ENCODE measurements around the gene CSTF2. TPM values are rescaled to one million over a fixed set of nuclear protein-coding genes. Genes with fewer than 3 reads are reported as not detected.
"Not testable (repeated sequence)": the region's sequence is repeated elsewhere in the genome, so short reads cannot be mapped to it uniquely, and the experiment has no call there.

The CSTF2 gene
- total RNA-seq, result 24.9 and 41.0 TPM in 2 replicates

DNA sequence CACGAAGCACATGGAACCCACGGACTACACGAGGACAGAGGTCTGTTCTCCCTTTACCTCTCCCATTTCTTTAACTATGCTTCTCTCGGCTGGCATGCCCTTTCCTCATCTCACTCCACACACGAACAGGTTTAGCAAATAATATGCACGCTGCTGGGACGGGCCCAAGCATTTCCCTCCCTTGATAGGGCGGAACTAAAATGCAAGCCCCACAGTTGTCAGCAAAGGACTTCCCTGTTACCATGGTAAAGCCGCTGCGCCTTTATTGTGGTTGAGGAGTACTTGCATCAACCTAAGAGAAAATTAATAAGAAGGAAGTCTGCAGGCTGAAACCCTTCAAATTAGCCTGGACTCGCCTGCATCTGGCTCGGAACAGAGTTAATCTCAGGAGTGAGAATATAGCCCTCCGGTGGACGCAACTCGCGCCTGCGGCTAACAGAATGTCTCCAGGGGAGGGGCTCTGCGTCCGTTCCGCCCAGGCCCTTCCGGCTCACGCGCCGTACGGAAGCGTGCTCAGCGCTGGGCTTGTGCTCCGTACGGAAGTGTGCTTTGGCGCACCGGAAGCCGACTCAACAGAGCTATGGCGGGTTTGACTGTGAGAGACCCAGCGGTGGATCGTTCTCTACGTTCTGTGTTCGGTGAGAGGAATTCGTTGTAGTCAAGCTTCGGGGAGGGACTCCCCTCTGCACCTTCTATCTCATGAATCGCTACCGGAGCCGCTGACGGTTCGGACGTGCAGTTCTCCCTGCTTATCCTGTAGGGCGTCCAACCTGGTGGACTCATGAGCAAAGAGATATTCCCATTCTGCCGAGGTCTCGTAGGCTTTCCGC is at the start of gene CSTF2:
Gene CSTF2 (plus strand): TSS at position 555 of the 830 bp plus-strand sequence. CDS start 26 bp downstream, at position 581.
- peak; percentile 58 for DNase-seq (ENCODE audit: low read depth, low spot score)

DNA sequence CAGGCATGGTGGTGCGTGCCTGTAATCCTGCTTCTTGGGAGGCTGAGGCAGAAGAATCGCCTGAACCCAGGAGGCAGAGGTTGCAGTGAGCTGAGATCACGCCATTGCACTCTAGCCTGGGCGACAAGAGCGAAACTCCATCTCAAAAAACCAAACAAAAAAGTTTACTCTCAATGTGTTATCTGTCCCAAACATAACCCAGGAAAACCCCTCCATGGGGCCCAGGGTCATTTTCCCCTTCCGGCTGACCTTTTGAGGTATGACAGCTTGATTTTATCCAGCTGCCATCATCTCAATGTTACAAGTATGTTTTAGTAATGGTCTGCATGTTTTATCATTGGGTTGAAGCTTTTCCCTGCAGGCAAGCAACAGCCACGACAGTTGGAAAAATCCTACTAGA is 23.8 kb upstream of the CSTF2 start:
- not testable (repeated sequence) for DNase-seq (ENCODE audit: low read depth, low spot score)

- DNase-seq (ENCODE audit: low read depth, low spot score), result no peak
These were observed 22.8 kb upstream of the CSTF2 start for GRCh38 chrX:100797359-100797758.

GRCh38 chrX:100798484-100799214 is 21.5 kb upstream of the CSTF2 start:
- no peak for DNase-seq (ENCODE audit: low read depth, low spot score)

- no peak for DNase-seq (ENCODE audit: low read depth, low spot score)
These were observed 17.3 kb upstream of the CSTF2 start for GRCh38 chrX:100802843-100803242.

GRCh38 chrX:100804780-100805179 is 15.4 kb upstream of the CSTF2 start:
- DNase-seq (ENCODE audit: low read depth, low spot score), result no peak

- DNase-seq (ENCODE audit: low read depth, low spot score), result not testable (repeated sequence)
These were observed 11.9 kb upstream of the CSTF2 start for GRCh38 chrX:100808265-100808664.

- DNase-seq (ENCODE audit: low read depth, low spot score), result no peak
These were observed 7.7 kb upstream of the CSTF2 start for GRCh38 chrX:100812216-100813158.

DNA sequence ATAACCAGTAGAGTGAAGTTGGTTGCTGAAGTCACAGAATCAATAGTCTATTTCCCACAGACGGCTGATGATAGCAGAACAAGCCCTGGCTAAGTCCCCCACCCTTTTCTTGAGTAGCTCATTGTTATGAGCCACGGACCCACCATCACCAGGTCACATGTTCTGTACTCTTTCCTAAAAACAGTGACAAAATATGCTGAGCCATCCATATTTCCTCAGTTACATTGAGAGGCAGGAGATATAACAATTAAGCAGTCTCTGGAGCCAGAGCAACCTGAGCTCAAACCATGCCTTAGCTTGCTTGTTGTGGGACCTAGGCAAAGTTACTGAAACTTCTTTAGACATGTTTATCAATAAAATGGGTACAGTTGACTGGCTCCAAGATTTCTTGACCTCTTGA is 2.9 kb upstream of the CSTF2 start:
- DNase-seq (ENCODE audit: low read depth, low spot score), result no peak

DNA sequence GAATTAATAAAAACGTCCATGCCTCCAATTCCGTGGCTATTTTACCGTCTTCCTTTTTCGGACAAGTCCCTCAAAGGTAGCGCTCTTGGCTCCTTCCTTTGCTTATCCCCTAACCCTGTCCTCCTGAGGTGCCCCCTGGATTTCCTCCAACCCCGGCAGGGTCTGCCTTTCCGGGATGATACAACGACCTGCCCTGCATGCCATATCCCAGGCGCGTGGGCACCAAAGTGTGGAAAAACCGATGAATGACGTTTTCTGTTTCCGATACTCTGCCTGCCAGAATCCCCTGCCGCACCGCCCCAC is 706 bp upstream of the CSTF2 start:
- DNase-seq (ENCODE audit: low read depth, low spot score), result no peak

DNA sequence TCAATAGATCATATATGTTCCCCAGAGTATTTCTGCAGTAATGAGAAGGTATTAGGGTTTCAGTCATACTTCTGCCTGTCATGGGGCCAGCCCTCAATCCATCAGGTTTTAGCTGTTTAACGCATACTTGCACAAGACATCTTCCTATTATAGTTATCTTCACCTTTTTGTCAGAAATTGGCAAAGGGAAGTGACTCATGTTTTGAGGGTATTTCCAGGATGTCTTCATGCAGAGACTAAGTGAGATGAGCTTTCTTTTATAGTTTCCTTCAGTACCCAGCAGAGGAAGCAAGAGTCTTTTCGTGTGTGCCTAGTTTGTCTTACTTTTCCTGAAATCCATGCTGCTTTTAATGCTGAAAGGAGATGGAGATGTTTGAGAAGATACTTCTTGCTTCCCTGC is 9.5 kb downstream of the CSTF2 start:
- DNase-seq (ENCODE audit: low read depth, low spot score), result no peak

GRCh38 chrX:100830143-100830542 is 10.0 kb downstream of the CSTF2 start:
- no peak for DNase-seq (ENCODE audit: low read depth, low spot score)

- DNase-seq (ENCODE audit: low read depth, low spot score), result no peak
These were observed 10.4 kb downstream of the CSTF2 start for GRCh38 chrX:100830547-100830946.

DNA sequence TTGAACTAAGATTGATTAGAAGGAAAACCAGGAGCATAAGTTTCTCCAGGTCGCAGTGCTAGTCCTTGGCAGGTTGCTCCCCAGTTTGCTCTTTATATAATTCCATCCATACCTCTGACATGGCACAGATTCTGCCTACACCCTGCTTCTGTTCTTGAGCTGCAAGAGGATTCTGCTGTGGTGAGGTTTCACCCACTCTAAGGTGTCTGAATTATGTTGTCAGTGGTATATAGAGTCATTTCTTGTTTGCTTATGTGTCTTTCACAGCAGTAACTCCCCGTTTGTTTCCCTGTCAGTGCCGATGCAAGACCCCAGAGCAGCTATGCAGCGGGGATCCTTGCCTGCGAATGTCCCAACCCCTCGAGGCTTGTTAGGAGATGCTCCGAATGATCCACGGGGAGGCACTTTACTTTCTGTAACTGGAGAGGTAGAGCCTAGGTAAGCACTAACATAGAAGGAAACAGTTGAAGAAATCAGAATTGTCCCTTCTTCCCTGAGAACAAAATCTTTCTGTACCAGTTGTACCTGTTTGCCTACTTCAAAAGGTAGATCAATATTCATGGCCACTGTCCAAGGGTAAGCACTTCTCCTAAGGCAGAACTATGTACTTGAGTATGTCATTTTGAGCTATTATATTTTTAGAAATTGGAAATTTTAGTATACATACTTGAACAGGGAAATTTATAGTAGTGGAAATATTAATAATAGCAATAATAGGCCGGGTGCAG is 11.2 kb downstream of the CSTF2 start:
- no peak for DNase-seq (ENCODE audit: low read depth, low spot score)

GRCh38 chrX:100850317-100850716 is 30.1 kb downstream of the CSTF2 start:
- DNase-seq (ENCODE audit: low read depth, low spot score), result no peak

DNA sequence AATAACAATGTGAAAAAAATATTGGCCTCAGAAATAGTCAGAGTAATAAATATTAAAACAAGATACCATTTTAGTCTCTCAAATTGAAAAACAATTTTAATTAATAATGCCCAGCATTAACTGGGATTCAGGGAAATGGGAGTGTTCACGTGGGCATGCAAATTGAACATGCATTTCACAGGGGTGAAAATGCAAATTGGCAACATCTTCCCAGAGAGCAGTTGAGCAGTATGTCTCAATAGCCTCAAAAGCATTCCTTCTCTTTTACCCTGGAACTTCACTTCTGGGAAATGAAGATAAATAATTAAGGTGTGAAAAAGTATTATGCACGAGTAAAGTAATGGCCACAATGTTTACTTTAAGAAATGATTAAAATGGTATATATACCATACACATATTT is 32.6 kb downstream of the CSTF2 start:
- DNase-seq (ENCODE audit: low read depth, low spot score), result no peak

DNA sequence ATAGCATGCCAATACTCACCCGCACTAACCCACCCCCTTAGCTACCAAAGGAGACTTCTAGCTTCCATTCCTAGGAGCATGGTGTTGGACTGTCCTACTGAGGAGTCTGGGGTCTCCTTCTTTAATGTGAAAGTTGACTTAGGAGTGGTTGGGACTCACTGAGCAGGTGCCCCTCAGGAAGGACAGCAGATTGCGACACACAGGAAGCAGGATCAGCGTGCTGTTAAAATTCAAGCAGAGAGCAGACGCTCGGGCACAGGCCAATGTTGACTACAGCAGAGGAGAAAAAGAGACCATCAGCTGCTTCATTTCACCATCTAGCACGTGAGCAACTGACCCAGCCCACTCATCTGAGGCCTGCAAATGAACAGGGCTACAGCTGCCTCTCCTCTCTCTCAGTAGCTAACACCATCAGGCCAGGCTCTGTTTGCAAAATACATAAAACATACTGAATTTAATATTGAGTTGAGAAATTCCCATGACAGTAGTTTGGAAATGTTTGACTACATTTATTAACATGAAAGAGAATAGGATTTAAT is 43.2 kb downstream of the CSTF2 start:
- DNase-seq (ENCODE audit: low read depth, low spot score), result no peak

- DNase-seq (ENCODE audit: low read depth, low spot score), result peak; percentile 17
These were observed 44.6 kb downstream of the CSTF2 start for GRCh38 chrX:100864657-100865391.

DNA sequence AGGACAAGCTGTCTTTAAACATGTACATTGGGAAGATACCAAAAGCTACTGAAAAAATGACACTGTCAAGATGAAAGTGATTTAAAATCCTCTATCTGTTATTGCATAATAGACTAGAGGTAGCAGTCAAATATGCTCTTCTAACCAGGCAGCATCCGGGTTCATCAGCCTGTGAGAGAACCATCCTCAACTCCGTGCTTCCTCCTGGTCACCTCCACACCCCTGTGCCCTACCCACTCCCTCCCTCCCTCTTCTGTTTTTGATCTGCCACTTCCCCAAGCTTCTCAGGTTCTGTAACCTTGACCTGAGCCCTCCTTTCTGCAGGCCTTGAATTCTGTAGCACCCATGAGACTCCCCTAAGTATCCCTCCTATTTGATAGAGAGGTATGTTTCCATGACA is 48.1 kb downstream of the CSTF2 start:
- no peak for DNase-seq (ENCODE audit: low read depth, low spot score)

GRCh38 chrX:100870527-100870926 is 50.3 kb downstream of the CSTF2 start:
- DNase-seq (ENCODE audit: low read depth, low spot score), result peak; percentile 8
